GM12878 (cell line): ENCODE measurements around the gene MYRFL. TPM values are rescaled to one million over a fixed set of nuclear protein-coding genes. Genes with fewer than 3 reads are reported as not detected.

Source experiments
- E4F1 ChIP-seq: fragments of 450-650 bp; IDR thresholded peaks from 2 replicates; pipeline ENCODE4 v1.6.1; 2018; ENCODE audit warnings: borderline replicate concordance, mild to moderate bottlenecking; ENCODE audit not compliant: partially characterized antibody
- HDAC2 ChIP-seq: fragments of 200-600 bp; sonication (generic); IDR thresholded peaks from 2 replicates; pipeline ENCODE4 v1.6.1; 2017
- IKZF1 ChIP-seq: fragments of 450-650 bp; conservative IDR thresholded peaks from 2 replicates; pipeline ENCODE4 v1.6.1; 2017; ENCODE audit warnings: antibody characterized with exemption, mild to moderate bottlenecking
- NBN ChIP-seq: fragments of 450-650 bp; IDR thresholded peaks from 2 replicates; pipeline ENCODE4 v1.6.1; 2016
- RBBP5 ChIP-seq: fragments of 200-600 bp; sonication (generic); conservative IDR thresholded peaks from 2 replicates; pipeline ENCODE4 v1.6.1; 2016
- RELB ChIP-seq: fragments of 450-650 bp; IDR thresholded peaks from 2 replicates; pipeline ENCODE4 v1.6.1; 2017; ENCODE audit warnings: low read depth, mild to moderate bottlenecking, moderate library complexity
- SMAD5 ChIP-seq: IDR thresholded peaks from 2 replicates; pipeline ENCODE4 v1.6.1; 2016; ENCODE audit warnings: antibody characterized with exemption, low read depth
- TARDBP ChIP-seq: IDR thresholded peaks from 2 replicates; pipeline ENCODE4 v1.6.1; 2016; ENCODE audit warnings: borderline replicate concordance
- TCF3 ChIP-seq: IDR thresholded peaks from 2 replicates; pipeline ENCODE4 v1.6.1; 2012; ENCODE audit warnings: low read depth, mild to moderate bottlenecking, low read length, borderline replicate concordance; ENCODE audit not compliant: insufficient read depth
- YY1 ChIP-seq: IDR thresholded peaks from 2 replicates; pipeline ENCODE4 v1.6.1; 2011; ENCODE audit warnings: low read depth, mild to moderate bottlenecking, low read length
- ZBTB33 ChIP-seq: fragments of 450-650 bp; IDR thresholded peaks from 2 replicates; pipeline ENCODE4 v1.6.1; 2017; ENCODE audit warnings: mild to moderate bottlenecking
- polyA plus RNA-seq, 11 experiments: library from polyadenylated mRNA; depleted of rRNA in 4 of 11; unstranded in 6 of 11; stranded (reverse) in 5 of 11; fragments of >200 nt; fragmentation: Nextera tagmentation in 4 of 11; fragmentation: Illumina TruSeq in 1 of 11; extraction: Ambion mirVana in 4 of 11; extraction: Trizol in 1 of 11; gene quantifications; 1 replicate in 1 of 11; 2 replicates in 10 of 11; pipeline versions ENCODE4 v1.2.1 to v1.2.3, GENCODE V29; 2011 to 2016; ENCODE audit warnings: inconsistent platforms in 2 of 11, missing spikeins in 2 of 11, low read depth in 1 of 11
- total RNA-seq, 4 experiments: library from RNA; depleted of rRNA in 3 of 4; stranded (reverse); fragments of >200 nt in 3 of 4; fragmentation: Illumina TruSeq in 1 of 4; extraction: Trizol in 1 of 4; gene quantifications; 2 replicates each; pipeline versions ENCODE4 v1.2.1 to v1.2.3, GENCODE V29; 2013 to 2021

The MYRFL gene
- total and polyA plus RNA-seq, 10 of the 15 experiments (the other 5 are each of a cell fraction or from before 2014, with no cell fraction given): 0.24 to 1.8 (median 0.64) TPM

- no peak for TF ChIP-seq SMAD5
- TF ChIP-seq NBN: no peak
- no peak for TF ChIP-seq RBBP5
- no peak for TF ChIP-seq RELB
- TF ChIP-seq E4F1: no peak
- no peak for TF ChIP-seq TARDBP
- TF ChIP-seq IKZF1: no peak
- TF ChIP-seq TCF3: no peak
- no peak for TF ChIP-seq ZBTB33
- TF ChIP-seq HDAC2: no peak
- no peak for TF ChIP-seq YY1
Observed at GRCh38 chr12:69833696-69834095, 8.7 kb downstream of the MYRFL start (continued).
